HepG2 (cell line): Measurements from ENCODE around the gene FBLN7. TPM values are rescaled to one million over a fixed set of nuclear protein-coding genes. Genes with fewer than 3 reads are reported as not detected.

ENCODE experiments used
- ATAC-seq: fragments of 200-7000 bp; cut with Tn5 transposase; 3 replicates; pipeline ENCODE4 v1.9.1; 2020; ENCODE audit warnings: mild to moderate bottlenecking, moderate library complexity
- BruUV-seq: library from RNA; stranded (reverse); fragments of 400-500 nt; replicated peaks from 2 replicates; lab custom pipeline; 2021; lab: Mats Ljungman, UMichigan
- CTCF ChIA-PET: fragments of 300-600 bp; formaldehyde crosslinking; extraction: SDS; loops from one replicate; lab custom pipeline; 2021; ENCODE audit warnings: low total read pairs, inconsistent platforms, low intra/inter-chr PET ratio; lab: Yijun Ruan, JAX
- POLR2A ChIA-PET: fragments of 350-600 bp; sonication (Branson Sonifier 250); formaldehyde crosslinking; loops from one replicate; lab custom pipeline; 2020; ENCODE audit warnings: antibody characterized with exemption, inconsistent platforms; lab: Yijun Ruan, JAX
- DNase-seq: peaks from one replicate; pipeline ENCODE4 v3.0.0-alpha.2; 2015; ENCODE audit warnings: low spot score
- FAIRE-seq: peaks from 3 replicates; lab custom pipeline; 2011; peaks lifted over from hg19 to GRCh38; lab: Jason Lieb, UNC
- H2AFZ ChIP-seq: one replicate; pipeline ENCODE4 v1.6.1; 2011; ENCODE audit warnings: low read length, inconsistent platforms
- H3K27ac ChIP-seq: fragments of 300-600 bp; 3 replicates; pipeline ENCODE4 v1.8.0; 2011; ENCODE audit warnings: mixed run types, mild to moderate bottlenecking, mixed read lengths, low read length, inconsistent platforms; ENCODE audit not compliant: insufficient read depth; ENCODE audit errors: extremely low read length
- H3K27me3 ChIP-seq, 2 experiments: fragments of 200-600 bp in 1 of 2; 2 replicates in 1 of 2; 3 replicates in 1 of 2; pipeline versions ENCODE4 v1.6.0 to v1.8.0; 2011; ENCODE audit warnings: low read length in 2 of 2, mild to moderate bottlenecking in 2 of 2, moderate library complexity in 2 of 2, inconsistent platforms in 1 of 2; ENCODE audit not compliant: insufficient read depth in 2 of 2, control insufficient read depth in 1 of 2
- H3K36me3 ChIP-seq, 2 experiments: fragments of 200-600 bp in 1 of 2; replicated peaks in 1 of 2; 2 replicates in 1 of 2; 3 replicates in 1 of 2; pipeline versions ENCODE4 v1.5.1 to v1.8.0; 2011; ENCODE audit warnings: low read length in 2 of 2, inconsistent platforms in 1 of 2; ENCODE audit not compliant: insufficient read depth in 2 of 2, control insufficient read depth in 1 of 2
- H3K4me1 ChIP-seq: 2 replicates; pipeline ENCODE4 v1.5.1; 2012; ENCODE audit warnings: low read length, inconsistent platforms; ENCODE audit not compliant: insufficient read depth
- H3K4me2 ChIP-seq: 2 replicates; pipeline ENCODE4 v1.6.0; 2011; ENCODE audit warnings: low read depth, low read length, inconsistent platforms
- H3K4me3 ChIP-seq, 3 experiments: fragments of 200-600 bp in 1 of 3; sonication (generic), shearing (Covaris generic) in 1 of 3; replicated peaks in 1 of 3; 2 replicates each; pipeline ENCODE4 v1.5.1; 2011 to 2016; ENCODE audit warnings: low read length in 3 of 3, inconsistent platforms in 2 of 3, low read depth in 2 of 3, mild to moderate bottlenecking in 2 of 3, control low read depth in 1 of 3, mixed read lengths in 1 of 3; ENCODE audit not compliant: insufficient read depth in 1 of 3
- H3K79me2 ChIP-seq: one replicate; pipeline ENCODE4 v1.6.1; 2011; ENCODE audit warnings: low read length, inconsistent platforms; ENCODE audit not compliant: insufficient read depth
- H3K9ac ChIP-seq: 2 replicates; pipeline ENCODE4 v1.6.0; 2011; ENCODE audit warnings: mild to moderate bottlenecking, low read depth, low read length, inconsistent platforms; ENCODE audit not compliant: insufficient read depth
- H3K9me3 ChIP-seq: 2 replicates; pipeline ENCODE4 v1.5.1; 2012; ENCODE audit warnings: mild to moderate bottlenecking, low read length
- H4K20me1 ChIP-seq: 2 replicates; pipeline ENCODE4 v1.6.0; 2011; ENCODE audit warnings: inconsistent platforms, mild to moderate bottlenecking, low read length, moderate library complexity; ENCODE audit not compliant: insufficient read depth
- CEBPB ChIP-seq: IDR thresholded peaks from 2 replicates; pipeline ENCODE4 v1.6.1; 2011; ENCODE audit warnings: low read depth, low read length, improper control_type of control experiment, borderline replicate concordance
- CEBPG ChIP-seq: IDR thresholded peaks from 2 replicates; pipeline ENCODE4 v1.6.1; 2016
- DNMT1 ChIP-seq: sonication (generic); formaldehyde crosslinking; IDR thresholded peaks from 2 replicates; pipeline ENCODE4 v1.5.1; 2020; ENCODE audit warnings: mild to moderate bottlenecking, missing genetic modification reagents
- ZNF496 ChIP-seq: sonication (generic); formaldehyde crosslinking; IDR thresholded peaks from 2 replicates; pipeline ENCODE4 v1.8.1; 2023; ENCODE audit warnings: mild to moderate bottlenecking, moderate library complexity, missing genetic modification reagents; ENCODE audit not compliant: insufficient replicate concordance
- WGBS: methylation state at CpG from one replicate; pipeline ENCODE4 v1.1.6; 2017; ENCODE audit warnings: low lambda C conversion rate; 5-methylcytosine and 5-hydroxymethylcytosine counted together
- in situ Hi-C: cut with HindIII; loops from 2 replicates; pipeline ENCODE4 v1.10.0; 2017; ENCODE audit warnings: low pct_unique_long_range_greater_than_20kb; ENCODE audit not compliant: extremely low pct_ligation_motif_present
- intact Hi-C: fragments of 100-400 bp; cut with micrococcal nuclease; formaldehyde crosslinking; loops from one replicate; pipeline ENCODE4 v1.10.0; 2022; ENCODE audit not compliant: unreplicated experiment
- polyA plus RNA-seq, 8 experiments: library from polyadenylated mRNA; depleted of rRNA in 3 of 8; stranded (reverse) in 7 of 8; unstranded in 1 of 8; fragments of >200 nt; fragmentation: Illumina TruSeq in 4 of 8; extraction: Trizol in 4 of 8; gene quantifications; 2 replicates each; pipeline versions ENCODE4 v1.2.1 to v1.2.3, GENCODE V29; 2011 to 2016; ENCODE audit warnings: low read depth in 4 of 8, missing spikeins in 1 of 8, mixed read lengths in 1 of 8; ENCODE audit not compliant: insufficient read depth in 1 of 8
- total RNA-seq, 5 experiments: library from RNA; depleted of rRNA; stranded (reverse); fragments of >200 nt; fragmentation: Illumina TruSeq; extraction: Trizol; gene quantifications; 2 replicates each; pipeline ENCODE4 v1.2.3, GENCODE V29; 2016; ENCODE audit warnings: low read depth in 1 of 5
- TF ChIP-seq, protein P1 (sequence below): sonication (generic); formaldehyde crosslinking; IDR thresholded peaks from 2 replicates; pipeline ENCODE4 v1.4.0; 2020; ENCODE audit warnings: missing genetic modification reagents, borderline replicate concordance
- TF ChIP-seq, protein P2 (sequence below): sonication (generic); formaldehyde crosslinking; IDR thresholded peaks from 2 replicates; pipeline ENCODE4 v1.5.1; 2020; ENCODE audit warnings: mild to moderate bottlenecking, missing genetic modification reagents, moderate library complexity
- TF ChIP-seq, protein P3 (sequence below): sonication (generic); formaldehyde crosslinking; IDR thresholded peaks from 2 replicates; pipeline ENCODE4 v1.4.0; 2020; ENCODE audit warnings: missing genetic modification reagents

Gene FBLN7
- total and polyA plus RNA-seq, 2 of the 13 experiments (the other 11 are each of a cell fraction or from before 2014, with no cell fraction given): 1.4 to 2.3 TPM

DNA sequence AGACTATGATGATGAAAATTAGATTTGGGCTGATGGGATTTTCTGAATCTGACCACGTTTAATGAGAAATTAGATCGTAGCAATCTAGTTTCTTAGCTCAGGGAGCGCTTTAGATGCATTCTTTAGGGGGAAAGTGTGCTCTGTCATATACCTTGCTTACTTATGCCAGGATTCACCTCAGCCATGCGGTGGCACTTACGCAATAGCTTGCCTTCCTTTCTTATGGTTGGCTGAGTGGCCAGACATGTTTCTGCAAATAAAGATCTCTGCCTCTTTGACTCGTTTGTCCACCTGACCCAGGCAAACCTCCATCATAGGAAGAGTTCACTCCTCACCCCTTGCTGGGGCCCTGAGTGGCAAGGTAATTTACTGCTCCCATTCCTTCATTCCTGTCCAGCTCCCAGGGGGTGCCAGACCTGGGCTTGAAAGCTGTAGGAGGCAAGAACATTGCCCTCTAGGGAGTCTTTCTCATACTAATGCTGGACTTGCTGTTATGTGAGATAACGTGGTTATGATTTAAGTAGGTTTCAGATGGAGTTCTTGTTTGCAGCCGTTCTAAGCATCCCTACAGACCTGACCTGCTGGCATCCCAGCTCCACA, 57.1 kb downstream of the FBLN7 start:
- BruUV-seq: no TSS peak
- ATAC-seq: no peak
- WGBS: 57% methylated on average over 8 of the region's 8 CpGs
- no peak overlapping the region for H2AFZ ChIP-seq
- peak; percentile 11 for DNase-seq
- in situ Hi-C loops: no loop called here
- no peak overlapping the region for H3K27ac ChIP-seq
- no peaks in the 10 kb centered on the region for H3K79me2 ChIP-seq
- no peak overlapping the region for H3K9ac ChIP-seq
- no peak overlapping the region for H3K4me2 ChIP-seq
- H3K36me3 ChIP-seq: no peaks in the 10 kb centered on the region
- H3K4me1 ChIP-seq: peaks cover 15% of the 10 kb centered on the region; the same call in 1 of the 2 replicates
- H4K20me1 ChIP-seq: no peaks in the 10 kb centered on the region
- H3K27me3 ChIP-seq: no peaks in the 10 kb centered on the region; a peak in 1 of 5 replicates
- H3K9me3 ChIP-seq: no peaks in the 10 kb centered on the region
- POLR2A ChIA-PET: no interaction called here
- CTCF ChIA-PET: no interaction called here
- no peak overlapping the region for H3K4me3 ChIP-seq
- TF ChIP-seq, protein P1, sequence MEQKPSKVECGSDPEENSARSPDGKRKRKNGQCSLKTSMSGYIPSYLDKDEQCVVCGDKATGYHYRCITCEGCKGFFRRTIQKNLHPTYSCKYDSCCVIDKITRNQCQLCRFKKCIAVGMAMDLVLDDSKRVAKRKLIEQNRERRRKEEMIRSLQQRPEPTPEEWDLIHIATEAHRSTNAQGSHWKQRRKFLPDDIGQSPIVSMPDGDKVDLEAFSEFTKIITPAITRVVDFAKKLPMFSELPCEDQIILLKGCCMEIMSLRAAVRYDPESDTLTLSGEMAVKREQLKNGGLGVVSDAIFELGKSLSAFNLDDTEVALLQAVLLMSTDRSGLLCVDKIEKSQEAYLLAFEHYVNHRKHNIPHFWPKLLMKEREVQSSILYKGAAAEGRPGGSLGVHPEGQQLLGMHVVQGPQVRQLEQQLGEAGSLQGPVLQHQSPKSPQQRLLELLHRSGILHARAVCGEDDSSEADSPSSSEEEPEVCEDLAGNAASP (CRISPR knock-in tag): no peak
- TF ChIP-seq, protein P2, sequence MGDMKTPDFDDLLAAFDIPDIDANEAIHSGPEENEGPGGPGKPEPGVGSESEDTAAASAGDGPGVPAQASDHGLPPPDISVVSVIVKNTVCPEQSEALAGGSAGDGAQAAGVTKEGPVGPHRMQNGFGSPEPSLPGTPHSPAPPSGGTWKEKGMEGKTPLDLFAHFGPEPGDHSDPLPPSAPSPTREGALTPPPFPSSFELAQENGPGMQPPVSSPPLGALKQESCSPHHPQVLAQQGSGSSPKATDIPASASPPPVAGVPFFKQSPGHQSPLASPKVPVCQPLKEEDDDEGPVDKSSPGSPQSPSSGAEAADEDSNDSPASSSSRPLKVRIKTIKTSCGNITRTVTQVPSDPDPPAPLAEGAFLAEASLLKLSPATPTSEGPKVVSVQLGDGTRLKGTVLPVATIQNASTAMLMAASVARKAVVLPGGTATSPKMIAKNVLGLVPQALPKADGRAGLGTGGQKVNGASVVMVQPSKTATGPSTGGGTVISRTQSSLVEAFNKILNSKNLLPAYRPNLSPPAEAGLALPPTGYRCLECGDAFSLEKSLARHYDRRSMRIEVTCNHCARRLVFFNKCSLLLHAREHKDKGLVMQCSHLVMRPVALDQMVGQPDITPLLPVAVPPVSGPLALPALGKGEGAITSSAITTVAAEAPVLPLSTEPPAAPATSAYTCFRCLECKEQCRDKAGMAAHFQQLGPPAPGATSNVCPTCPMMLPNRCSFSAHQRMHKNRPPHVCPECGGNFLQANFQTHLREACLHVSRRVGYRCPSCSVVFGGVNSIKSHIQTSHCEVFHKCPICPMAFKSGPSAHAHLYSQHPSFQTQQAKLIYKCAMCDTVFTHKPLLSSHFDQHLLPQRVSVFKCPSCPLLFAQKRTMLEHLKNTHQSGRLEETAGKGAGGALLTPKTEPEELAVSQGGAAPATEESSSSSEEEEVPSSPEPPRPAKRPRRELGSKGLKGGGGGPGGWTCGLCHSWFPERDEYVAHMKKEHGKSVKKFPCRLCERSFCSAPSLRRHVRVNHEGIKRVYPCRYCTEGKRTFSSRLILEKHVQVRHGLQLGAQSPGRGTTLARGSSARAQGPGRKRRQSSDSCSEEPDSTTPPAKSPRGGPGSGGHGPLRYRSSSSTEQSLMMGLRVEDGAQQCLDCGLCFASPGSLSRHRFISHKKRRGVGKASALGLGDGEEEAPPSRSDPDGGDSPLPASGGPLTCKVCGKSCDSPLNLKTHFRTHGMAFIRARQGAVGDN (CRISPR knock-in tag): no peak
- TF ChIP-seq CEBPG (peak; percentile 87), DNMT1 (CRISPR knock-in tag) (no peak), ZNF496 (no peak), CEBPB (peak; percentile 96)
- TF ChIP-seq, protein P3, sequence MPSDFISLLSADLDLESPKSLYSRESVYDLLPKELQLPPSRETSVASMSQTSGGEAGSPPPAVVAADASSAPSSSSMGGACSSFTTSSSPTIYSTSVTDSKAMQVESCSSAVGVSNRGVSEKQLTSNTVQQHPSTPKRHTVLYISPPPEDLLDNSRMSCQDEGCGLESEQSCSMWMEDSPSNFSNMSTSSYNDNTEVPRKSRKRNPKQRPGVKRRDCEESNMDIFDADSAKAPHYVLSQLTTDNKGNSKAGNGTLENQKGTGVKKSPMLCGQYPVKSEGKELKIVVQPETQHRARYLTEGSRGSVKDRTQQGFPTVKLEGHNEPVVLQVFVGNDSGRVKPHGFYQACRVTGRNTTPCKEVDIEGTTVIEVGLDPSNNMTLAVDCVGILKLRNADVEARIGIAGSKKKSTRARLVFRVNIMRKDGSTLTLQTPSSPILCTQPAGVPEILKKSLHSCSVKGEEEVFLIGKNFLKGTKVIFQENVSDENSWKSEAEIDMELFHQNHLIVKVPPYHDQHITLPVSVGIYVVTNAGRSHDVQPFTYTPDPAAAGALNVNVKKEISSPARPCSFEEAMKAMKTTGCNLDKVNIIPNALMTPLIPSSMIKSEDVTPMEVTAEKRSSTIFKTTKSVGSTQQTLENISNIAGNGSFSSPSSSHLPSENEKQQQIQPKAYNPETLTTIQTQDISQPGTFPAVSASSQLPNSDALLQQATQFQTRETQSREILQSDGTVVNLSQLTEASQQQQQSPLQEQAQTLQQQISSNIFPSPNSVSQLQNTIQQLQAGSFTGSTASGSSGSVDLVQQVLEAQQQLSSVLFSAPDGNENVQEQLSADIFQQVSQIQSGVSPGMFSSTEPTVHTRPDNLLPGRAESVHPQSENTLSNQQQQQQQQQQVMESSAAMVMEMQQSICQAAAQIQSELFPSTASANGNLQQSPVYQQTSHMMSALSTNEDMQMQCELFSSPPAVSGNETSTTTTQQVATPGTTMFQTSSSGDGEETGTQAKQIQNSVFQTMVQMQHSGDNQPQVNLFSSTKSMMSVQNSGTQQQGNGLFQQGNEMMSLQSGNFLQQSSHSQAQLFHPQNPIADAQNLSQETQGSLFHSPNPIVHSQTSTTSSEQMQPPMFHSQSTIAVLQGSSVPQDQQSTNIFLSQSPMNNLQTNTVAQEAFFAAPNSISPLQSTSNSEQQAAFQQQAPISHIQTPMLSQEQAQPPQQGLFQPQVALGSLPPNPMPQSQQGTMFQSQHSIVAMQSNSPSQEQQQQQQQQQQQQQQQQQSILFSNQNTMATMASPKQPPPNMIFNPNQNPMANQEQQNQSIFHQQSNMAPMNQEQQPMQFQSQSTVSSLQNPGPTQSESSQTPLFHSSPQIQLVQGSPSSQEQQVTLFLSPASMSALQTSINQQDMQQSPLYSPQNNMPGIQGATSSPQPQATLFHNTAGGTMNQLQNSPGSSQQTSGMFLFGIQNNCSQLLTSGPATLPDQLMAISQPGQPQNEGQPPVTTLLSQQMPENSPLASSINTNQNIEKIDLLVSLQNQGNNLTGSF (CRISPR knock-in tag): no peak
- no peak for FAIRE-seq
- intact Hi-C loops: no loop called here
